ENCODE measurements around the gene CNN3. TPM values are rescaled to one million over a fixed set of nuclear protein-coding genes. Genes with fewer than 3 reads are reported as not detected.
A peak's percentile ranks its signal among the peaks of the same experiment; 100 is the strongest.

The CNN3 gene
- total and polyA plus RNA-seq, 3 donors from 2014 or later, result 45.9 to 114 (median 61.4) TPM

DNA sequence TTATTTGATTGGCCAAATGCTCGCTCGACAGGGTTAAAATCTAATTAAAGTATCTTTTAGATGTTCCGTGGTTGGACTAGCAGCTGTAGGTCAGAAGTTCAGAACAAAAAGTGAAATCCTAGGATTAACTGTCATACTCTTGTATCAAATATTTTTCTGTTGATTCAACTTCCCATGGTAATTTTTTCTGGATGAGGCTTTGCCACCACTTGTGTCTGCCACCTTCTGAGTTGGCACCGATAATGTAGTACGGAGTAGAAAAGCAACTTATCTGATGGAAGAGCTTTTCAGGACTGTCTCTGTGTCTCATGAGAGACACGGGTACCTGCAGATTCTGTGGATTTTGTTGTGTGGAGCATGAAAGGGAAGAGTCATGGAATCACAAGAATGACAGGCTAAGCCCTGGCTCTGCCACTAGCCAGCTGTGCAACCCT lies 44.6 kb upstream of the CNN3 start:
- intact Hi-C loops (cut with DNase I; ENCODE audit: low total_unique reads), result no loop called here
- no peak for TF ChIP-seq POLR2A (IDR thresholded peaks at IDR 0.05)
- TF ChIP-seq, protein P1, sequence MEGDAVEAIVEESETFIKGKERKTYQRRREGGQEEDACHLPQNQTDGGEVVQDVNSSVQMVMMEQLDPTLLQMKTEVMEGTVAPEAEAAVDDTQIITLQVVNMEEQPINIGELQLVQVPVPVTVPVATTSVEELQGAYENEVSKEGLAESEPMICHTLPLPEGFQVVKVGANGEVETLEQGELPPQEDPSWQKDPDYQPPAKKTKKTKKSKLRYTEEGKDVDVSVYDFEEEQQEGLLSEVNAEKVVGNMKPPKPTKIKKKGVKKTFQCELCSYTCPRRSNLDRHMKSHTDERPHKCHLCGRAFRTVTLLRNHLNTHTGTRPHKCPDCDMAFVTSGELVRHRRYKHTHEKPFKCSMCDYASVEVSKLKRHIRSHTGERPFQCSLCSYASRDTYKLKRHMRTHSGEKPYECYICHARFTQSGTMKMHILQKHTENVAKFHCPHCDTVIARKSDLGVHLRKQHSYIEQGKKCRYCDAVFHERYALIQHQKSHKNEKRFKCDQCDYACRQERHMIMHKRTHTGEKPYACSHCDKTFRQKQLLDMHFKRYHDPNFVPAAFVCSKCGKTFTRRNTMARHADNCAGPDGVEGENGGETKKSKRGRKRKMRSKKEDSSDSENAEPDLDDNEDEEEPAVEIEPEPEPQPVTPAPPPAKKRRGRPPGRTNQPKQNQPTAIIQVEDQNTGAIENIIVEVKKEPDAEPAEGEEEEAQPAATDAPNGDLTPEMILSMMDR (IDR thresholded peaks at IDR 0.05), result no peak
- H3K4me3 ChIP-seq, result no peak overlapping the region
- no peaks in the 10 kb centered on the region for H3K27me3 ChIP-seq
- no peaks in the 10 kb centered on the region for H3K9me3 ChIP-seq
- peaks cover 11% of the 10 kb centered on the region for H3K4me1 ChIP-seq
- DNase-seq, result no peak
- 37 to 42% methylated on average over 6 of the region's 6 CpGs for WGBS, 2 donors
- H3K36me3 ChIP-seq (ENCODE audit: low read depth, missing control alignments), result no peaks in the 10 kb centered on the region
- peak overlapping the region in 1 of 2 donors; percentile 86 for H3K27ac ChIP-seq

GRCh38 chr1:94970783-94971182 lies 43.9 kb upstream of the CNN3 start:
- H3K9me3 ChIP-seq, result no peaks in the 10 kb centered on the region
- H3K36me3 ChIP-seq (ENCODE audit: low read depth, missing control alignments), result no peaks in the 10 kb centered on the region
- H3K27me3 ChIP-seq, result no peaks in the 10 kb centered on the region
- intact Hi-C loops (cut with DNase I; ENCODE audit: low total_unique reads), result no loop called here
- no peak for DNase-seq
- TF ChIP-seq, protein P1 (IDR thresholded peaks at IDR 0.05), result no peak
- TF ChIP-seq POLR2A (IDR thresholded peaks at IDR 0.05), result no peak
- H3K4me1 ChIP-seq, result peaks cover 11% of the 10 kb centered on the region
- 73 to 74% methylated on average over 2 of the region's 2 CpGs for WGBS, 2 donors
- peak overlapping the region in 1 of 2 donors; percentile 86 for H3K27ac ChIP-seq
- no peak overlapping the region for H3K4me3 ChIP-seq

DNA sequence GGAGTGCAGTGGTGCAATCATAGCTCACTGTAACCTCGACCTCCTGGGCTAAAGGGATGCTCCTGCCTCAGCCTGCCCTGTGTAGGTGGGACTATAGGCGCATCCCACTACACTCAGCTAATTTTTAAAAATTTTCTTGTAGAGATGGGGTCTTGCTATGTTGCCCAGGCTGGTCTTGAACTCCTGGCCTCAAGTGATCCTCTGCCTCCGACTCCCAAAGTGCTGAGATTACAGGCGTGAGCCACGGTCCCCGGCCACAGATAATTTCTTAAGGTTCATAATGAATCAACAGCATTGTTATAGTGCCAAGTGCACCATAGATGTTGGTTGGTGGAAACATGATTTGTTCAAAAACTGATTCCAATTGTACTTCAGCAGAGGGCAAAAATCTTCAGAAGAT lies 42.2 kb upstream of the CNN3 start:
- Histone ChIP-seq H3K27ac (no peak overlapping the region), H3K36me3 (ENCODE audit: low read depth, missing control alignments) (no peaks in the 10 kb centered on the region), H3K4me1 (peaks cover 11% of the 10 kb centered on the region), H3K27me3 (no peaks in the 10 kb centered on the region), H3K4me3 (no peak overlapping the region), H3K9me3 (no peaks in the 10 kb centered on the region)
- TF ChIP-seq POLR2A (IDR thresholded peaks at IDR 0.05), result no peak
- TF ChIP-seq, protein P1 (IDR thresholded peaks at IDR 0.05), result no peak
- WGBS, 2 donors, result 77 to 91% methylated on average over 6 of the region's 6 CpGs
- intact Hi-C loops (cut with DNase I; ENCODE audit: low total_unique reads), result no loop called here
- no peak for DNase-seq

- Histone ChIP-seq H3K27ac (no peak overlapping the region), H3K9me3 (no peaks in the 10 kb centered on the region), H3K4me1 (peaks cover 6% of the 10 kb centered on the region), H3K27me3 (no peaks in the 10 kb centered on the region), H3K36me3 (ENCODE audit: low read depth, missing control alignments) (no peaks in the 10 kb centered on the region), H3K4me3 (no peak overlapping the region)
- 63 to 89% methylated on average over 1 of the region's 1 CpG for WGBS, 2 donors
- TF ChIP-seq, protein P1 (IDR thresholded peaks at IDR 0.05), result no peak
- no peak for TF ChIP-seq POLR2A (IDR thresholded peaks at IDR 0.05)
- no peak for DNase-seq
- intact Hi-C loops (cut with DNase I; ENCODE audit: low total_unique reads), result no loop called here
Observed at GRCh38 chr1:94966033-94966432, 39.1 kb upstream of the CNN3 start.

DNA sequence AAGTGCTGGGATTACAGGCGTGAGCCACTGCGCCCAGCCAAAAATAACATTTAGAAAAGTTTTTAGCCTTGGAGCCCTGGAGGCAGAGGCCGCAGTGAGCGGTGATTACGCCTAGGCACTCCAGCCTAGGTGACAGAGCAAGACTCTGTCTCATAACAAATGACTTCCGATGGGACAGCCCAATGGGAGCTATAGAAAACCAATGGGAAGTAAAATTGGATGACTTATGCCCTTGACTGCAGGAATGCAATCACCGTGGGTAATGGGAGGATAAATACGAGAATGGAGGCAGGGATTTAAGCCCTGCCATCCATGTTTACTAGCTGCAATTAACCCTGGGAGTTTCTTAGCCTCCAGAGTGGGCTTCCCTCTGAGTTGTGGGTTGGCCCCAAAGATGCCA lies 37.0 kb upstream of the CNN3 start:
- no peak for TF ChIP-seq POLR2A (IDR thresholded peaks at IDR 0.05)
- TF ChIP-seq, protein P1 (IDR thresholded peaks at IDR 0.05), result no peak
- H3K27ac ChIP-seq, result peak overlapping the region; percentile 22 to 90
- no peak overlapping the region for H3K4me3 ChIP-seq
- WGBS, 2 donors, result 76 to 78% methylated on average over 8 of the region's 8 CpGs
- H3K36me3 ChIP-seq (ENCODE audit: low read depth, missing control alignments), result no peaks in the 10 kb centered on the region
- H3K9me3 ChIP-seq, result no peaks in the 10 kb centered on the region
- no peaks in the 10 kb centered on the region for H3K27me3 ChIP-seq
- no peak for DNase-seq
- intact Hi-C loops (cut with DNase I; ENCODE audit: low total_unique reads), result no loop called here
- peaks cover 3% of the 10 kb centered on the region for H3K4me1 ChIP-seq
